Epidermal melanocyte (primary cell): Measurements from ENCODE around the gene SPRR1A.

ENCODE experiments used
- DNase-seq: peaks from one replicate; pipeline ENCODE4 v3.0.0; 2011; ENCODE audit warnings: low spot score; ENCODE audit not compliant: insufficient read length

SPRR1A gene, protein sequence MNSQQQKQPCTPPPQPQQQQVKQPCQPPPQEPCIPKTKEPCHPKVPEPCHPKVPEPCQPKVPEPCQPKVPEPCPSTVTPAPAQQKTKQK

DNA sequence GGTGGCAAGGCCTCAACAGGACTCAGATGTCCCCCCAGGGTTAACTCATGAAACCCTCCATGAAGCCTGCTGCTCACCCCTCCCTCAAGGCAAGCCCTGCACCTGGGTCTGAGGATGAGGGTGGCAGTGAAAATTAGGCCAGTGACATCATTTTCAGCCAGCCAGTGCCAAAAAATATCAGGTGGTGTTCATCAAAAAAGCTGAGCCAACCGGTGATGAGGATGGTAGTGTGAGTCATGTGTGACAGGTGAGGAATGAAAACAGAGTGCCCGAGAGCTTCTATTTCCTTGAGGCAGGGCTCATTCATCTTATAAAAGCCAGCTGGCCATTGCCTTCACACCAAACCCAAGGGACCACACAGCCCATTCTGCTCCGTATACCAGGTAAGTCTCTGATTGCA lies at the start of gene SPRR1A:
Gene SPRR1A, plus strand, starts transcription at position 339 of the 400 bp plus-strand sequence. CDS start 1,150 bp downstream, outside the sequence.
- DNase-seq, result no peak

DNA sequence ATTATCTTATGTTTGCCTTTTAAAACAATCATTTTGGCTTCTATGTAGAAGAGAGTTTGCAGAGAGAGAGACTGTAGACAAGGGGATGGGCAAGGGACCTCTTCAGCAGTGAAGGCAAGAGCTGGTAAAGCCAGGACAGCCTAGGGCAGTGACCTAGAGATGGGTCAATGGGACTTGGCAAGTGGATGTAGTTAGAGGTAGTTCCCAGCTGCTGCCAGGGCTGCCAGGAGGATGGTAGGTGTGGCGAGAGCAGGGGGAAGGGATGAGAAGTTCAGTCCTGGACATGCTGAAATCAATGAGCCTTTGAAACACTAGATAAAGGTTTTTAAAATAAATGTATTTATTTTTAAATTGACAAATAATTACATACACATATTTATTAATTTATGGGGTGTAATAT lies 43.3 kb upstream of the SPRR1A start:
- no peak for DNase-seq

DNA sequence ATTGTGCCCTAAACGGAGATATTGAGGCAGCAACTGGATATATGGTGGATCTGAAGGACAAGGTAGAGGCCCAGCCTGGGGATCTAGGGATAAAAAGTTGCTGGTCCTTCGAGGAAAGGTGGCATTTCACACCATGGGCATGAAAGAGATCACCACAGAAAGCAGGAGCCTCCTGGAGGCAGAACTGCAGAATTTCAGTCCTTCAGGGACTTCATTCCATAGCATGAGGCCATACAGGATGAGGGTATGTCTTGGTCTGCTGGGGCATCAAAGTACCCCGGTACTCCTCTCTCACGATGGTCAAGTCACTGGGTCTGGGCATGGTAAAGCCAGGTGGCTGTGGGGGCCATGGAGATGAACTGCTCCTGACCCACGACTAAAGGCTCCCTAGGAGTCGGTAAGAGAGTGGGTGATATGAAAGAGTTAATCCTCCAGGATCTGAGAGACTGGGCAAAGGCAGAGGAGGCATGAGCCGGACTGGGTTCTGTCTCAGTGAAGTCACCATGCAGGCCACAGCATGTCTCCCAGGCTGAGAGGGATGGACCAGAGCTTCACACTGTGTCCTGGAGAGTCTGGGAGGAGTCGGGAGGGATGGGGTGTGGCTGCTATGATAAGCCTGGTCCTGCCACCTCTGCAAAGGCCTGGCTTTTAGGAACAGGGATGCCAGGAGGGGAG lies 42.7 kb upstream of the SPRR1A start:
- DNase-seq, result no peak

DNA sequence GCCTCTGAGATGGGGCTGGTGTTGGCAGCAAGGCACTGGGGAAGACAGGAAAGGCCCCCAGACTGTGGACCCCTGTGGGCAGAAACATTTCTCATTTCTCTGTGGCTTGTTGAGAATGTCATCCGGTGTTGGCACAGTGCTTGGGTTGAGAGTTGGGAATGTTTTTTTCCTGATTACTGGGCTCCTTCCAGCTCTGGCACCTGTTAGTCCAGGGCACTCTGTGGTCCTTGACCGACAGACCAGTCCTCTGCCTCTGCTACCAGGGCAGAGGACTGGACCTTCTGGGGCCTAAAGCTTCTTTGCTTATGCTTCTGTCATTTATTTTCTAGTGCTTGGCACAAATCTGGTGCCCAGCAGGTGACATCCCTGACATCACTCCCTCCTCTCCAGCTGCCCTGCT lies 41.7 kb upstream of the SPRR1A start:
- no peak for DNase-seq

DNA sequence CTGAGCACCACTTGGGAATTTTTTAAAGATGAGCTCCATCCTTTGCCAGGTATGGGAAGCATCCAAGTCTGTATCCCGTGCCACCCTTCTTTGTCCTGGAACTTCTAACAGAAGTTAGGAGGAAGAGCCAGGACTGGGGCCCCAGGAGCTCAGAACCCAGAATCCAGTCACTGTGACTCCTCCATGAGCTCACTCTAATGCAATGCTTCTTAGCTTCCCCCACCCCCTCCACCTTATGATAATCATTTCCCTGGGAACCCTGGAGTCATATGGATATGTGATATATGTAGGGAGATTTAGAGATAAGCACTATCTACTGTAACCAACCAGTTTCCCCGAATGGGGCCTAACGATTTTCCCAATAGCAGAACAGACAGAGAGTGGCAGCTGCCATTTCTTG lies 37.6 kb upstream of the SPRR1A start:
- DNase-seq, result no peak

DNA sequence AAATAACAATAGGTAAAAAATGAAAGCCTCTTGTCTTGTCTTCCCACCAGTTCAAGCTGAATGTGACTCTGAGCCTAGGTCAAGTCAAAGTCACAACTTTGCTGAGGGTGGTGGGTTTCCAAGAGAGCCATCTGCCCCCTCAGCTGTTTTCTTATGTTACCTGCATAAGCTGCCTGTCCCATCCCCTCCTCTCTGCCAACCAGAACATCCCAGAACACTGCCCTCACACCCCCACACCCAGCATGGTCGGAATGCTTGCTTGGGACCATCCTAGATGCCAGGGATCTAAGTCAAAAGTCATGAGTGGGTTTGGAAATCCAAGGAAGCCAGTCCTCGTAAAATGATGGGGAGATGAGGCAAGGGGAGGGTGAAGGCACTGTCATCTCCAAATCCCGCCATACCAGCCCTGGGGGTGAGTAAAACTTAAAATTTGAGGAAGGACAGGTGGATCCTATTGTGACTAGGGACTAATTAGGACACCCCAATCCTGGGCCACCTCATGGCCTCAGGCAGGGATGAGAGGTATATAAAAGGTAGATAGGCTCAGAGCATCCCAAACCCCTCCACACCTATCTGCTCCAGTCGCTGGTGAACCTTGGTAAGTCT lies 37.1 kb upstream of the SPRR1A start, which contains the start of gene SPRR5:
Gene SPRR5, plus strand, starts transcription at position 556 of the 606 bp plus-strand sequence. CDS start 1,349 bp downstream, outside the sequence.
- DNase-seq, result no peak

DNA sequence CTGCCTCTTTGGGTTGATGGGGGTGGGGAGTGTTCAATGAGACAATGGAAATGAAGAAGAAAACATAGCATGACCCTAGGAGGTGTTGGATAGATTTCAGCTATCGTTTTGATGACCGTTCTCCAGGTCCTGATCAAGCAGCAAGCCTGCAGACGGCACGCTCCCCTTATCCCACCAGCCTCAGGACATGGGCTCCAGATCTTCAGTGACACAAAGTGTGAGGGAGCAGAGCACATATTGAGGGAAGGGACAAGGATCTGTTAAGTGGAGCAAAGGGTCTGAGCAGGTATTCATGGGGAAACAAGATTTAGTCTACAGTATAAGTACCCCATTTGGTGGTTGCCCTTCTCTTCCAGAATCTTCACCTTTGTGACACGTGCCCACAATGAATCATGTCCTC lies 32.2 kb upstream of the SPRR1A start:
- no peak for DNase-seq

DNA sequence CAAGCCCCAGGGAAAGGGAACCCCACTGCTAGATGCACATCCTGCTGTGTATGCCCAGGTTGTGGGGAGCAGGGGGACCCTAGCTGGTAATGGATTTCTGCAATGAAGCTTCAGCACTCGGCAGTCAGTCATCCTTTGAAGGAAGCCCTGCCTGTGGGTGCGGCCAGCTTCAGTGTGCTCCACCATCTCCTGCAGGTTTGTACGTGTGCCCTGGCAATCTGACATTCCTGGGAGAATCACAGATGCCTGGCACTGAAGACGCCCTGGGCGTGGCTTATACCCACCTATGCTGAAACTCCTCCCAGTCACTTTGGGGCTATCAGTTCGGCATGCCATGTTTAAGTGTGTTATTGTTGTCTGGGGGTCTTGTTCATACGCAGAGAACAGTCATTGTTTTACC lies 30.1 kb upstream of the SPRR1A start:
- no peak for DNase-seq

DNA sequence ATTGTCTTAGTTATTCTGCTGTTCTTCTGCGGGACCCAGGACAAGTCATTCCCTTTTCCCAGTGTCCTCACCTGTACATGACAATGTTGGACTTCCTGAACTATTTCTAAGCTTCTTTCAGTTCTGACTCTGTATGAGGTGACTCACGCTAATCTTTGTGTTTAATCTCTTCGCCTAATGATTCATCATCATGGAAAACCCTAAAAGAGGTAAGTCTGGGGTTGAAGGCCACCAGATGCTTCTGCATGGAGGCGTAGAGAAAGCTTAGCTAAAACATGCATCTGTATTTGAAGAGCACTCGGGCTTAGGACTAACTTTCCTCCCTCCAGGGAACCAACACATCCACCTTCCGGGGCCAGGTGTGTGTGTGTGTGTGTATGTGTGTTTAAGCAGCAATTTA lies 29.4 kb upstream of the SPRR1A start:
- DNase-seq, result no peak

DNA sequence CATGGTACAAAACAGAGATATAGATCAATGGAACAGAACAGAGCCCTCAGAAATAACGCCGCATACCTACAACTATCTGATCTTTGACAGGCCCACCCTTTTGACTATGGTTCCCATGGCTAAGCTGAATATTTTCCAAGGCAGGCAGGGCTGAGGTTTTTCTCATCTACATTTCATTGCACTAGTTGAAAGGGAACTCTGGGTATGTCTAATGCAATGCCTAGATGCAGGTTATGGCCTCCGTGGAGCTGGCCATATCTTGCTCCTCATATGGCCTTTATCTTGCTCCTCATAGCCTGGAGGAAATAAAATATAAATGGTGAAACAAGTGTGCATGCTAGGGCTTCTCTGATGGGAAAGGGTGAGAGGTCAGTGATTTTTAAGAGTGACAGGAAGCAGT lies 26.3 kb upstream of the SPRR1A start:
- no peak for DNase-seq

DNA sequence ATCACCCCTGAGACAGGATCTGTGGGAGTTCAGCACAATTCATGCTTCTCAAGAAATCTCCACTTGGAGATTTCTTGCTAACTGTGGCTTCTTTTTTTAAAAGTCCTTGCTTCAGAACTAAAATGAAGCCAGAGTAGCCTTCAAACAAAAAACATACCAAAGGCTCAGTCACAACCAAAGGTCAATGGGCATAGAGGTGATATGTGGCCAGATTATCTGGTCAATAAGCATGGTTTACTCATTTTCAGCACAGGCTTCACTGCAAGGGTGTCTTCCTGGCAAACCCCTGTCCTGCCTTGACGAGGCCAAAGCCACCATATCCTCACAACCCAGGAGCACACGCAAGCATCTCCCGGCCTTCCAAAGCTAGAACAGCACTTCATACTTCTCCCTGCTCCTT lies 24.6 kb upstream of the SPRR1A start:
- no peak for DNase-seq

DNA sequence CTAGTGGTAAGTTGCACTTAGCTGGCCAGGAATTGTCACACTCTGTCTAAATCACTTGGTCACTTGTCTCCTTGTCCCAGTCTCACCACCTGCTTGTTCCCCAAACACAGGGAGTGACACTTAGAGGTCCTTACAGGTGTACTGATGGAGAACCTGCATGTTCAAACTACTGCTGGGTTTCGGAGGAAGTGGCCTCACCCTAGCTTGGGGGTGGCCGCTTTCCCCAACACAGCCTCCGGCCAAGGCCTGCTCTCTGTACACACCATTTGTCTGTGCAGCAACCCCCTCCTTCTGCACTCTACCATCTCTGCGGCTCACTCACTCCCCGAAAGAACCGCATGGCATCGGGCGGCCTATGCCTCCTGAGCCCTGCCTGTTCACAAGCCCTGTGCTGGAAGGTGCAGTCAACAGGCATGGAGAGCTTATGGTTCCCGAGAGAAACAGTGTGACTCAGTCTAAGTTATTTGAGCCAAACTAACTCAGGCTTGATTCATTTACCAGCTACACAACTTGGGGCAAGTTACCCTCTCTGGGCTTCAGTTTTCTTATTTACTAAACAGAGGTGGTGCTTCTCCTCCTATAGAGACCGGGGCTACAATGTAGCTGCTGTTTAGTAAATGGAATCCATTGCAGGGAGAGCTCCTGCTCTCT lies 24.0 kb upstream of the SPRR1A start:
- DNase-seq, result no peak

DNA sequence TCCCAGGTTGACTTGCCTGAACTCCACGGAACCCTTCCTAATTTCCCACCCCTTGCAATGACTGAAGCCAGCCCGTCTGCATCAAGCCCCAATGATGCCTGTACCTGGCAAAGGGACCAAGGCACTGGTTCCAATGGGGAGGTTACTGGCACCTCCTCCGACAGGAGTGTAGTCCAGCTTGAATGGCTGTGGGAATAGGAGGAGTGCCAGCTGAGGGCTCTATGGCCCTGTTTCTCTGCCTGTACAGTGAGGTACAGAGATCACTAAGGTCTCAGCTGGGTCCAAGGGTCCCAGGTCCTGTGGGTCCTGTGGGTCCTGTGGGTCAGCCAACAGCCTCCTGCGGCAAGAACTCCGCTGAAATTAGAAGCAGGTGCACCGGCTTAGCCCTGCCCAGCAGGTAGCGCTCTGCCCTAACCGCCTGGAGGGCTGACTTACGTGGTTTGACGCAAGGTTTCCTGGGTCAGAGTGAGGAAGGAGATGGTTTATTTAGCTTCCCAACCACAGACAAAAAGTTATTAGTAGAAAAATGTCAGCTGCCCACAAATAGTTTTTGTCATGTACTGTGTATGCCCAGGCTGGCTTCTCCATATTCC lies 23.3 kb upstream of the SPRR1A start:
- DNase-seq, result no peak

DNA sequence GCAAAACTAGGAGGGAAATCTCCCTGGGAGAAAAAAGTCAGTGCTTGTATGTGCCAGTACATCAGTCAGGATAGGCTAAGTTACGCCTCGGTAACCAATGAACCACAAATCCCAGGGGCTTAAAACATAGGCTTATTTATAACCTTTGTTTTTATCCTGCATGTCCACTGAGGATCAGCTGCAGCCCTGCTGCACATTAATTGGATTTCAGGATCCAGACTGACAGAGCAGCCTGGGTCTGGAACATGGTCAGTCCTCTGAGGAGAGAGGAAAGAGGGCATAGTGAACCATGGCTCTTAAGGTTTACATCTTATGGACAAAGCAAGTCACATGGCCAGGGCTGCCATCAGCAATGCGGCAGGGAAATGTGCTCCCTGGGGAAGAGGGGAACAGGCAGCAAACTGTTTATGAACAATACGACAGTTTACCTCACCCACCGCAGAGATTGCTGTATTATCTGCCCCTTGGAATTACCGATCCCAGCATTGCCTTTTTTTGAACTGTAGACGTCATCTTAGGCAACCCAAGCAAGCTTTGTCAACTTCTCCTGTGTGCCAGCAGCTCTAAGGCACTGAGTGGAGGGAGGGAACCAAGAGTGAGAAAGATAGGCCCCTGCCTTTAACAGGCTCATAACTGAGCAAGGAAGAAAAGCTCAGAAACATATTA lies 22.5 kb upstream of the SPRR1A start:
- DNase-seq, result no peak

DNA sequence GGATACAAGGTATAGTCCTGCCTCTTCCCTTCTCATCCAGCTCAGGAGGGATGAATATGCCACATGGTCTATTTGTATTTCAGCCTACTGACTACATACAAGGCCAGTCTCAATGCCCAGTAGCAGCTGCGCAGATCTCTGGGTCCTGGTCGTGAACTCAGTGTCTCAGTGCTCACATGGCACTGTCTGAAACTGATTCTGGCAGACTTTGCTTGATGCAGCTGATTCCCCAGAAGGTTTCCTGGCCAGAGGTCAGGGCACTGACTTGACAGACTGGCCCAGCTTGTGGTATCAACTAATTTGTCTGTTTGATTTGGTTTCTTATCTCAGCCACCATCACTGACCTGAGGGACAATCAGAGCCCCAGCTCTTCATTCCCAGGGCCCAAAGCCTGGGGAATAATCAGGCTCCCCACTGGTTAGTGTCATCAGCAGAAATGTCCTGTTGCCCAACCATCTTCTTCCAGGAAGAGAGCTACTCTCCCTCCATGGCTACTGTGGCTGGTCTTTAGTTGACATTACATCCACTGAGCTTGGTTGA lies 20.9 kb upstream of the SPRR1A start:
- DNase-seq, result no peak

DNA sequence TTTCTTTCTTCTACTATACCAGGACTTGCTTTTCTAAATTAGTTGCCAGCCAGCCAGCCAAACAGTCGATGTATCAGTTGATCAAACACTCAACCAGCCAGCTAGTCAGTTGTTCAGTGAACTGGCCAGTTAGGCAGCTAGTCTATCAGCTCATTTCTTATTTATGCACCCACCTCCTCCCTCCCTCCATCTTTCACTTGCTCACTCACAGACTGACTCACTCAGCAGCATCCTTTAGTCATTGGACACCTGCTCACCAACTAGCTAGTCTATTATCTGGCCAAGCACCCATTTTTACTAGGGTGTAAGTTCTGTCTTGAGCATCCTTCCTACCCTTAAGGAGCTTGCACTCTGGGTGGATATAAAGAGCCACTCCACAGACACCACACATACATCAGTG lies 19.3 kb upstream of the SPRR1A start:
- DNase-seq, result no peak

DNA sequence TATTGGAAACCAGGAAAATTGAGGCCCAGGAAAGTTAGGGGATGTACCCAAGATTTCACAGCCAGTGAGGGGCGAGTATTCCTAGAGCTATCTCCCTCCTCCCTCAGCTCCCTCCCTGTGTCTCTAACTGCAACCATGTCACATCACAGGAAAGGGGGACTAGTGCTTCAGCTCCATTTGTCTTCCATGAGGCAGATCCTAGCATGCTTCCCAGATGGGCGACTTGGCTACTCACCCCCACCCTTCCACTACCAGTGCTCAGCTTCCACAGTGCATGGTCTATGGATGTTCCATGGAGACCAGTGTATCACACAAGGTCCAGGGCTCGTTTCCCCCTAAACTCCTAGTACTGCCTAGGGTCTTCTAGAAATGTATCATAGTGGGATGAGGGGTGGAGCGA lies 18.0 kb upstream of the SPRR1A start:
- no peak for DNase-seq

DNA sequence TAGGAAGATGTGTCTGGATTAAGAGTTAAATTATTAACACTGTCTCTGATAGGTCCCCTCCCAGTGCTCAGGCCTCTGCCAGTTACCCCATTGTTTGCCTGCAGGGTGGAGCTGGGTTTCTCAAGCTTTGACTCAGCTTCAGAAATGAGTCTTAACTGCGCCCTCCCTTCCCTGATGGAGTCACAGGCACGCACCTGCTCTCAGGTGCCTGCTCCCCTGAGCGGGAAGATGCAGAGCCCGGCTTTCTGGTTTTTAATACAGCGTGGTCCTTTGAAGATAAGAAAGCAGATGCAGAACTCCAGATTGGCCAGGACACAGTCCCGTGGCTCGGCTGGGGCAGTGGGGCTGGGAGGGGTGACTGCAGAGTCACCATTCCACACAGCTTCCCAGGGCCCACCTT lies 16.7 kb upstream of the SPRR1A start:
- no peak for DNase-seq

DNA sequence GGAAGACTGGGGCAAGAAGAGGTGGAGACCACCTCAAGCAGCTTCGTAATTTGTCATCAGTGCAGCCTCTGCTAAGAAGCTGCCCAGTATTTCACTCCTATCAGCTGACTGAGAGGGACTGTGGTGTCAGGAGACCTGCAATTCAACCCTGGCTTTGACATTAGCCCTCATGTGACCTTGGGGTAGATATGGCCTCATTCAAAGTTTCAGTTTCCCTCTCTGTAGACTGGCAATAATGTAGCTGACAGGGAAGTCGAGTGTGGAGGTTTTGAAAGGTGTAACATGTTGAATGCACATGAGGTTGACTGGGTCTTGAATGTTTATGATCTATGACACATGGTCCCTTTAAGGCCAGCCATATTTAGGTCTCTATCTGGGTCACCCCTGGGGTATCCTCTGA lies 15.6 kb upstream of the SPRR1A start:
- no peak for DNase-seq

DNA sequence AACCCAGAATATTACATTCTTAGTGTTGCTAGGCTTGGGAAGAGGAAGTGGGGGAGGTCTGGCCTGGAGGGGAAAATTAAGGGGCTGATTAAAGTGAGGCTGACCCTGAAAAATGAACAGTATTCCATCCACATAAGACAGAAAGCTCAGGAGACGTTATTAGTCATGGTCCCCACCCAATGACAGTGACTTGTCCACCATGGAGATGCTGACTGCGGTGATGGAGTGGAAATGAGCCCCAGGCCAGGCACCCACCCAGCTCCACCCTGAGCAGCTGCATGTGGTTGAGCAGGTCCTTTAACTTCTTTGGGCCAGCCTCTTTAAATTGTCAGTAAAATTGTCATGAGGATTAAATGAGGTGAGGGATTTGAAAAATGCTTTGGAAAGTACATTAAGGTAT lies 14.8 kb upstream of the SPRR1A start:
- no peak for DNase-seq

DNA sequence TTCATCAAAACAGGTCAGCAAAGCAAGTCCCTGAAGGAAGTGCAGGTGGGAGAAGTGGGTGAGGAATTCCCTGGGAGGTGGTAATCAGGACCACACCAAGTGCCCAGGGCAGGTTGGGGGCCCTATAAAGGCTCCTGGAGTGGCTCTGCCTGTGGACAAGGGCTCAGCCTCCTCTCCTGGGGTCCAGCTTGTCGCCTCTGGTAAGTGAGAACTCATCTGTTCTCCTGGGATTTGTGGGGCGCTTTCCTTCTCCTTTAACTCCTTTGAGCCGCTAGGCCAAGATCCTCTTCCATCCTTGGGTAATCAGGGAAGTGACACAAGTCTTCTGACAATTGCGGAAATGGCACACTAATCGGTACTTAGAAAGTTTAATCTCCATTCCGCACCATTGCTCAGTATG lies 13.4 kb upstream of the SPRR1A start, which contains the start of gene SPRR4:
Gene SPRR4, plus strand, starts transcription at position 154 of the 400 bp plus-strand sequence. CDS start 1,243 bp downstream, outside the sequence.
- no peak for DNase-seq
